Measurements from ENCODE around the gene MACROD2.

The MACROD2 gene

GRCh38 chr20:15767999-15768741 lies 1772.9 kb downstream of the MACROD2 start:
- Histone ChIP-seq H3K9me3 (ENCODE audit: control insufficient read depth, insufficient read depth, low read depth, low read length) (no peaks in the 10 kb centered on the region), H3K27ac (ENCODE audit: extremely low read depth, low read depth, low read length) (no peak overlapping the region), H3K4me1 (ENCODE audit: control insufficient read depth, insufficient read depth, low read length) (no peaks in the 10 kb centered on the region), H3K36me3 (ENCODE audit: control insufficient read depth in 2 of 2, insufficient read depth in 1 of 2, low read length in 2 of 2) (no peaks in the 10 kb centered on the region), H3K4me3 (ENCODE audit: low read depth, low read length) (no peak overlapping the region)
- CTCF ChIA-PET = no interaction called here
- POLR2A ChIA-PET = no interaction called here
- TF ChIP-seq CTCF (tag by site-specific recombination; IDR thresholded peaks at IDR 0.05) = no peak
- TF ChIP-seq ZNF654 (tag by site-specific recombination; IDR thresholded peaks at IDR 0.05; ENCODE audit: low read depth) = no peak
- no peak for TF ChIP-seq ZNF214 (tag by site-specific recombination; IDR thresholded peaks at IDR 0.05; ENCODE audit: borderline replicate concordance)
- no peak for TF ChIP-seq ZBTB1 (tag by site-specific recombination; IDR thresholded peaks at IDR 0.05)
- no peak for TF ChIP-seq ZNF792 (tag by site-specific recombination; IDR thresholded peaks at IDR 0.05)
- no peak for TF ChIP-seq ZNF23 (tag by site-specific recombination; IDR thresholded peaks at IDR 0.05; ENCODE audit: borderline replicate concordance)
- no peak for TF ChIP-seq ZBTB48 (tag by site-specific recombination; IDR thresholded peaks at IDR 0.05)
- TF ChIP-seq ZNF274 (IDR thresholded peaks at IDR 0.05; ENCODE audit: low read length) = no peak
- TF ChIP-seq ZNF274 (tag by site-specific recombination; IDR thresholded peaks at IDR 0.05; ENCODE audit: borderline replicate concordance) = no peak
- no peak for TF ChIP-seq ZBTB8A (tag by site-specific recombination; IDR thresholded peaks at IDR 0.05)
- TF ChIP-seq YY1 (tag by site-specific recombination; IDR thresholded peaks at IDR 0.05) = no peak
- TF ChIP-seq ZNF549 (tag by site-specific recombination; IDR thresholded peaks at IDR 0.05) = no peak
- no peak for TF ChIP-seq ZNF518A (tag by site-specific recombination; conservative IDR thresholded peaks at IDR 0.05; ENCODE audit: low read depth)
- no peak for TF ChIP-seq ZFP69B (tag by site-specific recombination; IDR thresholded peaks at IDR 0.05)
- no peak for TF ChIP-seq ZNF621 (tag by site-specific recombination; IDR thresholded peaks at IDR 0.05)
- TF ChIP-seq ZNF10 (tag by site-specific recombination; IDR thresholded peaks at IDR 0.05) = no peak
- no peak for TF ChIP-seq MEIS1 (CRISPR knock-in tag; IDR thresholded peaks at IDR 0.05; ENCODE audit: borderline replicate concordance)

GRCh38 chr20:15772826-15773225 lies 1777.5 kb downstream of the MACROD2 start:
- H3K9me3 ChIP-seq (ENCODE audit: control insufficient read depth, insufficient read depth, low read depth, low read length) = no peaks in the 10 kb centered on the region
- ChIA-PET CTCF (no interaction called here), POLR2A (no interaction called here)
- no peaks in the 10 kb centered on the region for H3K36me3 ChIP-seq (ENCODE audit: control insufficient read depth in 2 of 2, insufficient read depth in 1 of 2, low read length in 2 of 2)
- no peak overlapping the region for H3K4me3 ChIP-seq (ENCODE audit: low read depth, low read length)
- H3K4me1 ChIP-seq (ENCODE audit: control insufficient read depth, insufficient read depth, low read length) = no peaks in the 10 kb centered on the region
- no peak overlapping the region for H3K27ac ChIP-seq (ENCODE audit: extremely low read depth, low read depth, low read length)
- no peak for TF ChIP-seq FEZF1 (tag by site-specific recombination; IDR thresholded peaks at IDR 0.05)
- no peak for TF ChIP-seq ZNF518A (tag by site-specific recombination; conservative IDR thresholded peaks at IDR 0.05; ENCODE audit: low read depth)
- no peak for TF ChIP-seq ZBTB26 (tag by site-specific recombination; optimal IDR thresholded peaks at IDR 0.05)
- no peak for TF ChIP-seq ZNF10 (tag by site-specific recombination; IDR thresholded peaks at IDR 0.05)
- TF ChIP-seq ZFHX2 (tag by site-specific recombination; conservative IDR thresholded peaks at IDR 0.05) = no peak
